Stimulated activated CD8-positive, alpha-beta memory T cell treated with anti-CD3 and anti-CD28 coated beads, Interleukin-2, amount 100 ng/mL, for 48 hours (primary cell): ENCODE data around the gene P2RY8.

ENCODE experiments used
- DNase-seq, 2 donors: peaks; one replicate each; pipeline ENCODE4 v3.0.0-alpha.2; 2020; ENCODE audit warnings: low read depth in 2 of 2

Gene P2RY8

DNA sequence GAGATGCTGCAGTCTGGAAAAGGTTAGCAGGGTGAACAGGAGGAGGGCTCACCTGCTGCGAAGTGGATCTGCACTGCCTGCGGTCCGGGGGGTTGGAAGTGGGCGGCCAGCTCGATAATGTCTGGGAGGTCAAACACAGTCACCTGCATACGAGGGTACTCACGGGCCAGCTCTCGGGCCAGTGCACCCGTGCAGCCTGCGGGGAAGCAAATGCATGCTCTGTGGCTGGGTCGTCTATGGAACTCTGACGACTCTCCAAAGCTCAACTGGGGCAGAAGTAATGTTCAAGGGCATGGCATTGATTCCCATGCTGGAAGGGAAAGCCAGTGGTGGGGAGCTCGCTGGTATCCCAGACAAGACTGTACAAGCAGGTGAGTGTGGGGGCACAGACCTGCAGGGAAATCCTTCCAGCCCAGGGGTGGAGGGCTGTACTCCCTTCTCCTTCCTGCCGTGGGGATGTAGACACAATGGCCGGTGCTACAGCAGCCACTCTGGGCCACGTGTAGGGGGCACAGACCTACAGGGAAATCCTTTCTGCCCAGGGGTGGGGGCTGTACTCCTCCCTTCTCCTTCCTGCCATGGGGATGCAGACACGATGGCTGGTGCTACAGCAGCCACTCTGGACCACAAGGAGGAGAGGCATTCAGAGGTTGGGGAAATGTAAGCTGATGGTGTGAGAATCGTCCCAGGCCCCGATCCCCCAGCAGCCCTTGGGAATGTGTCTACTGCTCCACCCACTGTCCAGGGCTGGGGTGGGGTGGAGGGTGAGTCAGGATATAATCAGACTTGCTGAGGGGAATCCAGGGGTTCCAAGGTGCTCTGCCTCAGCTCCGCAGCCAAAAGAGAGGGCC is 118.8 kb downstream of the P2RY8 start:
- DNase-seq: no peak

DNA sequence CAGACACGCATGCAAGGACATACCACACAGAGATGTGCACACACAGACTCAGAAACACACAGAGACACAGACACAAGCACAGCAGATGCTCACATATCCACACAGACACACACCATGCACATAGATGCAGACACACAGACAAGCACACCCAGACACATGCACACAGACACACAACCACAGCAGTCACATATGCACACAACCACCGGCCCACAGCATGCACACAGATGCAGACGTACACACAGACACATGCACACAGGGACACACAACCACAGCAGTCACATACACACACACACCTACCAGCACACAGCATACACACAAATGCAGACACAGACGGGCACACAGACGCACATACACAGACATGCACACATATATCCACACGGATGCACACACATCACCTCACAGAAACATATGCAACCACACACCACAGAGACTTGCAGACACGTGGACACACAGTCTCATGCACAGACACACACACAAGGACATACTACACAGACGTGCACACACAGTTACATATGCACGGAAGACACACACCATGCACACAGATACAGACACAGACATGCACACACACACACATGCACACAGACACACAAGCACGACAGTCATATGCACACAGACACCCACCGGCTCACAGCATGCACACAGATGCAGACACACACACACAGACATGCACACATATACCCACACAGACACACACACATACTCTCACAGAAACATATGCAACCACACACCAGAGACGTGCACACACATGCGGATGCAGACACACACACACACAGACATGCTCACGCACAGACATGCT is 119.8 kb downstream of the P2RY8 start:
- DNase-seq: no peak

DNA sequence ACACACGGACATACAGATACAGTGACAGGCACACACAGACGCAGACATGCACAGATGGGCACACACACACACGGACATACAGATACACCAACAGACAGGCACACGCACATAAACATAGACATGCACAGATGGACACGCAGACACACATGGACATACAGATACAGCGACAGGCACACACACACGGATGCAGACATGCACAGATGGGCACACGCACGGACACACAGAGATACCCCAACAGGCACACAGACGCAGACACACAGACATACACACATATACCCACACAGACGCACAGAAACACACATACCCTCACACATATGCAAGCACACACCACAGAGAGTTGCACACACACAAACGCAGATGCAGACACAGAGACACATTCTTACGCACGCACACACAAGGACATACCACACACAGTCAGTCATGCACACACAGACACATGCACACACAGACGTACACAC is 120.6 kb downstream of the P2RY8 start:
- no peak for DNase-seq
